Stimulated activated CD8-positive, alpha-beta memory T cell treated with anti-CD3 and anti-CD28 coated beads, Interleukin-12 subunit alpha, Interleukin-12 subunit beta, amount 100 ng/mL, for 24 hours (primary cell): ENCODE results near the gene KIAA1143.
A peak's percentile ranks its signal among the peaks of the same experiment; 100 is the strongest.

Experiments
- DNase-seq: peaks from one replicate; pipeline ENCODE4 v3.0.0-alpha.2; 2020; ENCODE audit errors: extremely low read depth

The KIAA1143 gene

GRCh38 chr3:44761424-44762169 is at the start of gene KIAA1143, which contains the start of gene KIF15:
TSS of gene KIAA1143 (minus strand) at chr3:44761619. CDS start at chr3:44761602, 17 bp downstream.
TSS of gene KIF15 (plus strand) at chr3:44761794. CDS start at chr3:44761866, 72 bp downstream.
- DNase-seq, result peak; percentile 99

- no peak for DNase-seq
Measured at GRCh38 chr3:44805960-44806359, 44.5 kb upstream of the KIAA1143 start.

- no peak for DNase-seq
Measured at GRCh38 chr3:44803298-44803697, 41.9 kb upstream of the KIAA1143 start.

- no peak for DNase-seq
Measured at GRCh38 chr3:44802011-44802410, 40.6 kb upstream of the KIAA1143 start.

GRCh38 chr3:44795197-44795596 is 33.8 kb upstream of the KIAA1143 start:
- DNase-seq, result no peak

- DNase-seq, result no peak
Measured at GRCh38 chr3:44782891-44783290, 21.5 kb upstream of the KIAA1143 start.

GRCh38 chr3:44772099-44772442 is 10.7 kb upstream of the KIAA1143 start:
- DNase-seq, result no peak

GRCh38 chr3:44771424-44772098 is 10.1 kb upstream of the KIAA1143 start:
- no peak for DNase-seq

- DNase-seq, result no peak
Measured at GRCh38 chr3:44764248-44764647, 2.8 kb upstream of the KIAA1143 start.

- DNase-seq, result no peak
Measured at GRCh38 chr3:44762690-44763089, 1.3 kb upstream of the KIAA1143 start.

GRCh38 chr3:44762170-44762677 is 805 bp upstream of the KIAA1143 start:
- DNase-seq, result no peak

- DNase-seq, result no peak
Measured at GRCh38 chr3:44761101-44761423, 357 bp downstream of the KIAA1143 start.

GRCh38 chr3:44734646-44735168 is 26.7 kb downstream of the KIAA1143 start:
- no peak for DNase-seq

- peak; percentile 72 for DNase-seq
Measured at GRCh38 chr3:44729384-44729910, 32.0 kb downstream of the KIAA1143 start, which contains the start of gene ZNF501. TSS of gene ZNF501 (plus strand) at chr3:44729635. CDS start at chr3:44734422, 4,787 bp downstream.

GRCh38 chr3:44722103-44722401 is 39.4 kb downstream of the KIAA1143 start:
- no peak for DNase-seq

- DNase-seq, result no peak
Measured at GRCh38 chr3:44721231-44722102, 40.0 kb downstream of the KIAA1143 start.

- peak; percentile 45 for DNase-seq
Measured at GRCh38 chr3:44712455-44713075, 48.9 kb downstream of the KIAA1143 start, which contains the start of gene ZNF502. TSS of gene ZNF502 (plus strand) at chr3:44712660. CDS start at chr3:44720262, 7,602 bp downstream.
